ENCODE data around the gene ZNF497.

Gene ZNF497

DNA sequence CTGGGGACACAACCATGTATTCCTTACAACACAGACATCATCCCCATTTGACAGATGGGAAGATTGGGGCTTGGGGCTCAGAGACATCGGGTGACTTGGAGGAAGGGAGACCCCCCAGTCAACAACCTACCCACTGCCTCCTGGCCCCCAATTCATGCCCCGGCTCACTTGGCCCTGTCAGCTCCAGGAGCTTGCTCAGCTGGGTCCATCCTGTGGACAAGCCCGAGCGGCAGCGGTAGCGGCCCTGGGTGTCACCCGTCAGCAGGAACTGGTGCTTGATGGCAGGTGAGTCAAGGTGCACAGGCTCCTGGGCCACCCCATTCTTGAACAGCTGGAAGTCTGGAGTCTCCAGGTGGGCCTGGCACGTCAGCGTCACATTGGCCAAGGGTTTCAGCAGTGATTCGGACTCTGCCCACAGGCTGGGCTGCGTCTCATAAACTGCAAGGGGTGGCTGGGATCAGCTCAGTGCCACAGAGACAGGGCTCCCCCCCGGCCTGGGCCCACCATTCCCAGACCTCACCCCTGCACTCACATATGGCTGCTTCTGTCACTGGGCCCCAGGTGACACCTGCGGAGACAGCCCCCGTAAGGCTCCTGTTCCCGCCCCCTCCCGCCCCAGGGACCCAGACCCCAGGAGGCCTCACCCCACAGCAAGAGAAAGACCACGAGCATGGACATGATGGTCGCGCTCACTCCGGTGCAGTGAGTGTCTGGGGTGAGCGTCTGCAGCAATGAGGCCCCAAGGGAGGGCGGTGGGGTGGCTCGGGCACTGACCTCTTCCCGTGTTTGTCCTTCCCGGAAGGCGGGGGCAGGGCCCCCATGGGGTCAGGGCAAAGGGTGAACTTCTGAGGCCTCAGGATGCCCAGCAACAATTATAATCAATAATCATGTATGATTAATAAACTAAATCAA lies 9.5 kb downstream of the ZNF497 start, which contains the start of gene A1BG:
Gene A1BG, minus strand, starts transcription at position 733 of the 912 bp plus-strand sequence. Its CDS starts 55 bp downstream, at position 678.
- Histone ChIP-seq H3K27ac (ENCODE audit: low read depth, low read length) (no peak within 1 kb of the TSS), H3K9ac (ENCODE audit: low read length) (no peak within 1 kb of the TSS), H3K4me3 (ENCODE audit: insufficient read depth, low read length, poor library complexity, severe bottlenecking) (no peak within 1 kb of the TSS), H3K36me3 (ENCODE audit: low read length) (no peaks in the 10 kb centered on the region), H3K9me2 (replicated peaks; ENCODE audit: insufficient read depth, low read length) (no peaks in the 10 kb centered on the region), H4K20me1 (ENCODE audit: low read depth, low read length) (no peaks in the 10 kb centered on the region), H3K79me2 (ENCODE audit: insufficient read depth, low read length) (no peaks in the 10 kb centered on the region), H3F3A (ENCODE audit: insufficient read depth) (no peaks in the 10 kb centered on the region), H3K9me3 (ENCODE audit: insufficient read depth, low read length) (no peaks in the 10 kb centered on the region), H3K4me2 (ENCODE audit: low read depth, low read length, poor library complexity, severe bottlenecking) (no peak within 1 kb of the TSS), H3K27me3 (ENCODE audit: low read length) (no peaks in the 10 kb centered on the region), H2AFZ (ENCODE audit: low read depth, low read length, severe bottlenecking) (no peak within 1 kb of the TSS)
- TF ChIP-seq EZH2phosphoT487 (conservative IDR thresholded peaks at IDR 0.05; ENCODE audit: low read length) = no peak
- TF ChIP-seq, protein P1, sequence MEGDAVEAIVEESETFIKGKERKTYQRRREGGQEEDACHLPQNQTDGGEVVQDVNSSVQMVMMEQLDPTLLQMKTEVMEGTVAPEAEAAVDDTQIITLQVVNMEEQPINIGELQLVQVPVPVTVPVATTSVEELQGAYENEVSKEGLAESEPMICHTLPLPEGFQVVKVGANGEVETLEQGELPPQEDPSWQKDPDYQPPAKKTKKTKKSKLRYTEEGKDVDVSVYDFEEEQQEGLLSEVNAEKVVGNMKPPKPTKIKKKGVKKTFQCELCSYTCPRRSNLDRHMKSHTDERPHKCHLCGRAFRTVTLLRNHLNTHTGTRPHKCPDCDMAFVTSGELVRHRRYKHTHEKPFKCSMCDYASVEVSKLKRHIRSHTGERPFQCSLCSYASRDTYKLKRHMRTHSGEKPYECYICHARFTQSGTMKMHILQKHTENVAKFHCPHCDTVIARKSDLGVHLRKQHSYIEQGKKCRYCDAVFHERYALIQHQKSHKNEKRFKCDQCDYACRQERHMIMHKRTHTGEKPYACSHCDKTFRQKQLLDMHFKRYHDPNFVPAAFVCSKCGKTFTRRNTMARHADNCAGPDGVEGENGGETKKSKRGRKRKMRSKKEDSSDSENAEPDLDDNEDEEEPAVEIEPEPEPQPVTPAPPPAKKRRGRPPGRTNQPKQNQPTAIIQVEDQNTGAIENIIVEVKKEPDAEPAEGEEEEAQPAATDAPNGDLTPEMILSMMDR (IDR thresholded peaks at IDR 0.05; ENCODE audit: insufficient read depth, low read length, poor library complexity, severe bottlenecking) = no peak

DNA sequence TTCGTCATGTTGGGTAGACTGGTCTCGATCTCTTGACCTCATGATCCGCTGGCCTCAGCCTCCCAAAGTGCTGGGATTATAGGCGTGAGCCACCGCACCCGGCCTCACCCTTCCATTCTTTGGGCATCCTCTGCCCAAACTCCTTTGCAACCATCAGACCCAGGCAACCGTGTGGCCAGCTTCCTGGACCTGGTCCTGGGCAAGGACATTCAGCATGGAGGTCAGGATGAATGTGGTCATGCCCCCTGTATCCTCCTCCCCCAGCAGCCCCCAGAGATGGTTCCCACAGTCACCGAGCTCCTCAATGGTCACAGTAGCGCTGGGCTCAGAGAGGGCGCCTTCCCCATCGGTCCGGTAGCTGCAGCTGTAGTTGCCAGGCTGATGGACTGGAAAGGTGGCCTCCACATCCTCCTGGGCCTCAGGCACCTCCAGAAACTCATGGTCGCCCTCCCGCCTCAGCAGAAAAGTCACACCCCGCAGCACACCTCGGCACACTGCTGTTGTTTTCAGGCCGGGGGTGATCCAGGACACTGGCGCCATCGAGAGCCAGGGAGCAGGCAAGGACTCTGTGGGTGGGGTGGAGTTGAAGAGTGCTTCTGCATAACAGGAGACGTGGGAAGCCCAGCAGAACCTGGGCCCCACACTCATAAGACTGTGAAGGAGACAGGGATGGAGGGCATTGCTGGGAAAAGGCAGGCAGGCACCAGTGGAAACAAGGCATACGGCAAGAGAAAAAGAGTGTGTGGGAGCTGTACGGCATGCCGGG lies 10.4 kb downstream of the ZNF497 start:
- Histone ChIP-seq H3K79me2 (ENCODE audit: insufficient read depth, low read length) (no peaks in the 10 kb centered on the region), H3K4me2 (ENCODE audit: low read depth, low read length, poor library complexity, severe bottlenecking) (no peak overlapping the region), H3K9me3 (ENCODE audit: insufficient read depth, low read length) (no peaks in the 10 kb centered on the region), H2AFZ (ENCODE audit: low read depth, low read length, severe bottlenecking) (no peak overlapping the region), H3K4me3 (ENCODE audit: insufficient read depth, low read length, poor library complexity, severe bottlenecking) (no peak overlapping the region), H3K36me3 (ENCODE audit: low read length) (no peaks in the 10 kb centered on the region), H3K9me2 (replicated peaks; ENCODE audit: insufficient read depth, low read length) (no peaks in the 10 kb centered on the region), H3F3A (ENCODE audit: insufficient read depth) (no peaks in the 10 kb centered on the region), H3K27me3 (ENCODE audit: low read length) (no peaks in the 10 kb centered on the region), H3K27ac (ENCODE audit: low read depth, low read length) (no peak overlapping the region), H4K20me1 (ENCODE audit: low read depth, low read length) (no peaks in the 10 kb centered on the region), H3K9ac (ENCODE audit: low read length) (no peak overlapping the region)
- no peak for TF ChIP-seq EZH2phosphoT487 (conservative IDR thresholded peaks at IDR 0.05; ENCODE audit: low read length)
- TF ChIP-seq, protein P1 (IDR thresholded peaks at IDR 0.05; ENCODE audit: insufficient read depth, low read length, poor library complexity, severe bottlenecking) = no peak

DNA sequence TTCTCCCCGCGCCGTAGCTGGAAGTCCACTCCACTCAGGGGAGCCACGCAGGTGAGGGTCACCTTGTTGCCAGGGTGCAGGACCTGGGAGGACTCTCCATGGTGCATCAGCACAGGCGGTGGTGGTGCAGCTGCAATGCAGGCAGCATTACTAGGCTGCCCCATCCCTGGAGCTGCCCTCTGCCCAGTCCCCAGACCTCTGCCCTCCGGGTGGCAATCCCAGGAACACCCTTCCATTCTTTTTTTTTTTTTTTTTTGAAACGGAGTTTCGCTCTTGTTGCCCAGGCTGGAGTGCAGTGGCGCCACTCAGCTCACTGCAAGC lies 11.0 kb downstream of the ZNF497 start:
- Histone ChIP-seq H3K27ac (ENCODE audit: low read depth, low read length) (no peak overlapping the region), H3K36me3 (ENCODE audit: low read length) (no peaks in the 10 kb centered on the region), H3K4me2 (ENCODE audit: low read depth, low read length, poor library complexity, severe bottlenecking) (no peak overlapping the region), H3K27me3 (ENCODE audit: low read length) (no peaks in the 10 kb centered on the region), H3K79me2 (ENCODE audit: insufficient read depth, low read length) (no peaks in the 10 kb centered on the region), H3K9ac (ENCODE audit: low read length) (no peak overlapping the region), H3K9me3 (ENCODE audit: insufficient read depth, low read length) (no peaks in the 10 kb centered on the region), H2AFZ (ENCODE audit: low read depth, low read length, severe bottlenecking) (no peak overlapping the region), H4K20me1 (ENCODE audit: low read depth, low read length) (no peaks in the 10 kb centered on the region), H3K9me2 (replicated peaks; ENCODE audit: insufficient read depth, low read length) (no peaks in the 10 kb centered on the region), H3K4me3 (ENCODE audit: insufficient read depth, low read length, poor library complexity, severe bottlenecking) (no peak overlapping the region), H3F3A (ENCODE audit: insufficient read depth) (no peaks in the 10 kb centered on the region)
- TF ChIP-seq, protein P1 (IDR thresholded peaks at IDR 0.05; ENCODE audit: insufficient read depth, low read length, poor library complexity, severe bottlenecking) = no peak
- TF ChIP-seq EZH2phosphoT487 (conservative IDR thresholded peaks at IDR 0.05; ENCODE audit: low read length) = no peak

Data from SU-DHL-6 (cell line).